ENCODE results near the gene PRKAG2.
"Not testable (repeated sequence)": the region's sequence is repeated elsewhere in the genome, so short reads cannot be mapped to it uniquely, and the experiment has no call there.

The PRKAG2 gene

DNA sequence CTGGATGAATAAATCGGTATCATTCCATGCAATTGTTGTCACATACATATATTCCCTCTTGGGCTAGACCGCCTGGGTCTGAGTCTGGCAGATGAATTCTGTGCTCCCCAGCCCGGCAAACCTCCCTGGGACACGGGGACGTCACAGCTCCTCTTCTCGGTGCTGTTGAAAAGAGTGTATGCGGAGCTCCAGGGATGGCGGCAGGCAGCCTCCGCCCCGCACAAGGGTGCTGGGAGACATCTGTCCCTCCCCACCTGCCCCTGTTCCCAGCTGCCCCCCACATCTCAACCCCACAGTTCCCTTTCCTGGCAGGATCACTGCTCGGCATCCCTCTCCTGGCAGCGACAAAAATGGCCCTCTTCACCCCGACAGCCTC lies 32.1 kb downstream of the PRKAG2 start:
- TF ChIP-seq, protein P1, sequence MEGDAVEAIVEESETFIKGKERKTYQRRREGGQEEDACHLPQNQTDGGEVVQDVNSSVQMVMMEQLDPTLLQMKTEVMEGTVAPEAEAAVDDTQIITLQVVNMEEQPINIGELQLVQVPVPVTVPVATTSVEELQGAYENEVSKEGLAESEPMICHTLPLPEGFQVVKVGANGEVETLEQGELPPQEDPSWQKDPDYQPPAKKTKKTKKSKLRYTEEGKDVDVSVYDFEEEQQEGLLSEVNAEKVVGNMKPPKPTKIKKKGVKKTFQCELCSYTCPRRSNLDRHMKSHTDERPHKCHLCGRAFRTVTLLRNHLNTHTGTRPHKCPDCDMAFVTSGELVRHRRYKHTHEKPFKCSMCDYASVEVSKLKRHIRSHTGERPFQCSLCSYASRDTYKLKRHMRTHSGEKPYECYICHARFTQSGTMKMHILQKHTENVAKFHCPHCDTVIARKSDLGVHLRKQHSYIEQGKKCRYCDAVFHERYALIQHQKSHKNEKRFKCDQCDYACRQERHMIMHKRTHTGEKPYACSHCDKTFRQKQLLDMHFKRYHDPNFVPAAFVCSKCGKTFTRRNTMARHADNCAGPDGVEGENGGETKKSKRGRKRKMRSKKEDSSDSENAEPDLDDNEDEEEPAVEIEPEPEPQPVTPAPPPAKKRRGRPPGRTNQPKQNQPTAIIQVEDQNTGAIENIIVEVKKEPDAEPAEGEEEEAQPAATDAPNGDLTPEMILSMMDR (IDR thresholded peaks at IDR 0.05), result no peak
- peaks cover 7% of the 10 kb centered on the region for H3K27me3 ChIP-seq
- H3K36me3 ChIP-seq, result no peaks in the 10 kb centered on the region
- H3K27ac ChIP-seq, result no peak overlapping the region
- H3K4me3 ChIP-seq (ENCODE audit: low read depth in 1 of 2, low read length in 1 of 2), result no peak overlapping the region
- peaks cover 0 to under 1% of the 10 kb centered on the region in 2 experiments for H3K4me1 ChIP-seq (ENCODE audit: control insufficient read depth in 1 of 2, insufficient read depth in 1 of 2, low read depth in 1 of 2, low read length in 1 of 2)
- no peaks in the 10 kb centered on the region for H3K9me3 ChIP-seq

DNA sequence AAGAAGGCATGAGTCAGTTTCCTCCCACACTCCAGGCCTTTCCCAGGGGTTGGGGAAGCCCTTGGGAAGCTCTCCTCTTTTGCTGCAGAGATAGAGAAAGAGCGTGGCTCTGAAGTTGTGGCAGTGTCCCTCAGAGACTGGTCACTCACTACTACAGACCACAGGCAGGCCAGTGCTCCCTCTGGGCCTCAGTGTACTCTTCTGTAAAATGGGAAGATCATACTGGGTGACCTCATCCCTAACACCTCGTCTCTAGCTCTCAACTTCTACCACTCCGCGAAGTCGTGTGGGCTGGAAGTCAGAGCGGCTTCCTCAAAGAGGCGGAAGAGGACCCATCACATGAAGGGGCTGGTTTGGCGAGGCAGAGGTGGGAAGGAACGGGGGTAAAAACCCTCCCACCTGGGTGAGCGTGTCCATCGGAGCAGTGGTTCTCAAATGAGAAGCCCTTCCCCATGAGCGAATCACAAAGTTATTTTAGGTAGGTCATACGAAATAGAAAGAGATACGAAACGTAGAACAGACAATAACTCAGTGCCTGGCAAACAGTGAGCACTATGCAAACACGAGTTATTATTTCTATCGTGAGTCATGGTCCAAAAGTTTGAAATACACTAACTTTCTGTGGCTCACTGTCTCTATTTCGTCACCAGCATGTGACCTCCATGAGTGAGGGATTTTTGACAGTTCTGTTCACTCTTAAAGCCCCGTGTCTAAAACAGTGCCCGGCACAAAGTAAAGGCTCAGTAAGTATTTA lies 32.7 kb downstream of the PRKAG2 start:
- Histone ChIP-seq H3K27me3 (peaks cover 11% of the 10 kb centered on the region), H3K4me1 (ENCODE audit: control insufficient read depth in 1 of 2, insufficient read depth in 1 of 2, low read depth in 1 of 2, low read length in 1 of 2) (peaks cover 5 to 6% of the 10 kb centered on the region in 2 experiments), H3K27ac (no peak overlapping the region), H3K4me3 (ENCODE audit: low read depth in 1 of 2, low read length in 1 of 2) (no peak overlapping the region), H3K36me3 (no peaks in the 10 kb centered on the region), H3K9me3 (no peaks in the 10 kb centered on the region)
- TF ChIP-seq, protein P1 (IDR thresholded peaks at IDR 0.05), result no peak

DNA sequence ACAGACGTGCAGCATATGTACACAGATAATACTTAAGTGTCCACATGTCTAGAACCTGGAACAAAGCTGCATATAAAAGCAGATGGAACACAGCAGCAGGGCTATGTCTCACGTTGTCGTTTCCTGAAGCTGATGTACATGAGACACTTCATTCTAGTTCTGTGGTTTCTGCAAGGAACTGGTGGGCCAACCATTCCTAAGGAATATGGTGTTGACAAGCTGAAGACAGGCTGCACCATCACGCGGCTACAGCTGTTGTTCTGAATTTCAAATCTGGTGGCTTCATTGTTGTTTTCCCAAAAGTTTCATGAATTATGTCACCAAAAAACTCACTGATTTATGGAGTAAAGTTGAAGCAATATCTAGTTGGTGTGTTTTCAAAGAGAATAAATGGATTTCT lies 33.7 kb downstream of the PRKAG2 start:
- no peak overlapping the region for H3K27ac ChIP-seq
- H3K9me3 ChIP-seq, result no peaks in the 10 kb centered on the region
- no peaks in the 10 kb centered on the region for H3K36me3 ChIP-seq
- peaks cover 11% of the 10 kb centered on the region for H3K27me3 ChIP-seq
- no peak overlapping the region for H3K4me3 ChIP-seq (ENCODE audit: low read depth in 1 of 2, low read length in 1 of 2)
- peaks cover 7 to 15% of the 10 kb centered on the region in 2 experiments for H3K4me1 ChIP-seq (ENCODE audit: control insufficient read depth in 1 of 2, insufficient read depth in 1 of 2, low read depth in 1 of 2, low read length in 1 of 2)
- TF ChIP-seq, protein P1 (IDR thresholded peaks at IDR 0.05), result no peak

DNA sequence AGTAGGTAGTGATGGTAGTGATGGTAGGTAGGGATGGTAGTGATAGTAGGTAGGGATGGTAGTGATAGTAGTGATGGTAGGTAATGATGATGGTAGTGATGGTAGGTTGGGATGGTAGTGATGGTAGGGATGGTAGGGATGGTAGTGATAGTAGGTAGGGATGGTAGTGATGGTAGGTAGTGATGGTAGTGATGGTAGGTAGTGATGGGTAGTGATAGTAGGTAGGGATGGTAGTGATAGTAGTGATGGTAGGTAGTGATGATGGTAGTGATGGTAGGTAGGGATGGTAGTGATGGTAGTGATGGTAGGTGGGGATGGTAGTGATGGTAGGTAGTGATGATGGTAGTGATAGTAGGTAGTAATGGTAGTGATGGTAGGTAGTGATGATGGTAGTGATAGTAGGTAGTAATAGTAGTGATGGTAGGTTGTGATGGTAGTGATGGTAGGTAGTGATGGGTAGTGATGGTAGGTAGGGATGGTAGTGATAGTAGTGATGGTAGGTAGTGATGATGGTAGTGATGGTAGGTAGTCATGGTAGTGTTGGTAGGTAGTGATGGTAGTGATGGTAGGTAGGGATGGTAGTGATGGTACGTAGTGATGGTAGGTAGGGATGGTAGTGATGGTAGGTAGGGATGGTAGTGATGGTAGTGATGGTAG lies 35.4 kb downstream of the PRKAG2 start:
- Histone ChIP-seq H3K27me3 (peaks cover 11% of the 10 kb centered on the region), H3K4me1 (ENCODE audit: control insufficient read depth in 1 of 2, insufficient read depth in 1 of 2, low read depth in 1 of 2, low read length in 1 of 2) (peaks cover 7 to 16% of the 10 kb centered on the region in 2 experiments)
- H3K4me3 ChIP-seq (ENCODE audit: low read depth in 1 of 2, low read length in 1 of 2); H3K27ac ChIP-seq; H3K36me3 ChIP-seq; H3K9me3 ChIP-seq: not testable (repeated sequence)

DNA sequence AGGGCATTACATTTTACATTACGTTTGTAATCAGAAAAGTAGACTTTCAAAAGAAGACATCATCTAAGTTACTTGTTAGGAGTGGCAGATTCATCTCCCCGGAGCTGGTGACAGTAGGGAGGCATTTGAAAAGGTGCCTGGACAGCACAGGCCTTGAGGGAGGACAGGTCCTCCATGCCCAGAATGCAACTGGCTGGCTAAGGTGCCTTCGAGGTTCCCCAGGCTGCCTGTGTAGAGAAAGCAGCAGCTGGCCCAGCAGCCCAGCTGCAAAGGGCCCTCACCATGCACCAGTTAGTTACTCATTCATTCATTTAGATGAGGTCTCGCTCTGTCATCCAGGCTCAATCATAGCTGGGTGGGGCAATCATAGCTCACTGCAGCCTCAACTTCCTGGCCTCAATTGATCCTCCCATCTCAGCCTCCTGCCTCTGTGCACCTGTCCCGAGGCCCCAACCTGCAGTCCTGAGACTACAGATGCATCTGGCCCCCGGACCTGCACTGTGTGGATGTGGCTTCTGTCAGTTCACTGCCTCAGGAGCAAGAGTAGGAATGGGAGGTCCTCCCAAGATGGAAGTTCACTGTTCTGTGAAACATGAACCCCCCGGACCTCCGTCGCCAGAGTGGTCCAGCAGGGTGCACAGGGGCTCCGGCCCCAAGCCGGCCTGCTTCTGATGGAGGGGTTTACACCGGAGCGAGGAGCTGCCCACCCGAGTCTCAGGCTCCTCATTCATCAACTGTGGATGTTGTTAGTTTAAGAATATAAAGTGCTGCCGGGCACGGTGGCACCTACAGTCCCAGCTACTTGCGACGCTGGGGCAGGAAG lies 36.6 kb downstream of the PRKAG2 start:
- H3K27ac ChIP-seq, result no peak overlapping the region
- H3K36me3 ChIP-seq, result no peaks in the 10 kb centered on the region
- TF ChIP-seq, protein P1 (IDR thresholded peaks at IDR 0.05), result no peak
- H3K4me3 ChIP-seq (ENCODE audit: low read depth in 1 of 2, low read length in 1 of 2), result no peak overlapping the region
- H3K27me3 ChIP-seq, result peaks cover 11% of the 10 kb centered on the region
- H3K9me3 ChIP-seq, result no peaks in the 10 kb centered on the region
- peaks cover 7 to 16% of the 10 kb centered on the region in 2 experiments for H3K4me1 ChIP-seq (ENCODE audit: control insufficient read depth in 1 of 2, insufficient read depth in 1 of 2, low read depth in 1 of 2, low read length in 1 of 2)

Data from neutrophil (primary cell).